Liver (tissue), 9 donors: Measurements from ENCODE around the gene CTNNA2. TPM values are rescaled to one million over a fixed set of nuclear protein-coding genes. Genes with fewer than 3 reads are reported as not detected.

Source experiments
- DNase-seq: peaks from one replicate; pipeline ENCODE4 v3.0.0-alpha.2; 2017; ENCODE audit warnings: low spot score
- H3K27ac ChIP-seq, 2 donors: one replicate each; pipeline ENCODE4 v1.7.0; 2013; ENCODE audit warnings: inconsistent platforms in 2 of 2, low read length in 2 of 2, control low read depth in 1 of 2, low read depth in 1 of 2, mild to moderate bottlenecking in 1 of 2
- H3K27me3 ChIP-seq, 4 donors: one replicate each; pipeline versions ENCODE4 v1.6.1 to v1.7.0; 2013; ENCODE audit warnings: low read length in 3 of 4, inconsistent platforms in 1 of 4, mild to moderate bottlenecking in 1 of 4, moderate library complexity in 1 of 4; ENCODE audit not compliant: control insufficient read depth in 4 of 4, insufficient read depth in 4 of 4
- H3K36me3 ChIP-seq, 4 donors: one replicate each; pipeline versions ENCODE4 v1.6.1 to v1.7.0; 2013; ENCODE audit warnings: low read length in 3 of 4, mild to moderate bottlenecking in 3 of 4, low read depth in 1 of 4, moderate library complexity in 1 of 4; ENCODE audit not compliant: control insufficient read depth in 4 of 4, insufficient read depth in 3 of 4
- H3K4me1 ChIP-seq, 4 donors: one replicate each; pipeline versions ENCODE4 v1.6.1 to v1.7.0; 2013; ENCODE audit warnings: low read length in 3 of 4, mild to moderate bottlenecking in 3 of 4, moderate library complexity in 1 of 4; ENCODE audit not compliant: control insufficient read depth in 4 of 4, insufficient read depth in 4 of 4
- H3K4me3 ChIP-seq, 3 donors: one replicate each; pipeline versions ENCODE4 v1.6.1 to v1.7.0; 2013; ENCODE audit warnings: low read length in 3 of 3, control low read depth in 1 of 3, low read depth in 1 of 3, mild to moderate bottlenecking in 1 of 3
- H3K9ac ChIP-seq, 2 donors: one replicate each; pipeline ENCODE4 v1.7.0; 2013; ENCODE audit warnings: low read length in 2 of 2, mild to moderate bottlenecking in 2 of 2, moderate library complexity in 2 of 2, control low read depth in 1 of 2, low read depth in 1 of 2
- H3K9me3 ChIP-seq, 4 donors: one replicate each; pipeline versions ENCODE4 v1.6.1 to v1.7.0; 2013; ENCODE audit warnings: low read length in 3 of 4; ENCODE audit not compliant: control insufficient read depth in 4 of 4
- ATF3 ChIP-seq: IDR thresholded peaks from 2 replicates; pipeline ENCODE4 v1.6.1; 2016; ENCODE audit warnings: antibody characterized with exemption
- CTCF ChIP-seq: fragments of 150-350 bp; IDR thresholded peaks from 2 replicates; pipeline ENCODE4 v1.5.1; 2017; ENCODE audit warnings: improper control_type of control experiment, low read depth, low read length; ENCODE audit not compliant: missing input control
- EGR1 ChIP-seq, 2 donors: IDR thresholded peaks; 2 replicates each; pipeline ENCODE4 v1.6.1; 2016 to 2018; ENCODE audit warnings: antibody characterized with exemption in 2 of 2, low read depth in 2 of 2
- FOXA1 ChIP-seq: IDR thresholded peaks from 2 replicates; pipeline ENCODE4 v1.6.1; 2016; ENCODE audit warnings: antibody characterized with exemption
- FOXA2 ChIP-seq: IDR thresholded peaks from 2 replicates; pipeline ENCODE4 v1.6.1; 2016; ENCODE audit warnings: antibody characterized with exemption
- GABPA ChIP-seq, 2 donors: IDR thresholded peaks in 1 of 2; conservative IDR thresholded peaks in 1 of 2; 2 replicates each; pipeline ENCODE4 v1.6.1; 2016; ENCODE audit warnings: antibody characterized with exemption in 2 of 2, mild to moderate bottlenecking in 1 of 2, moderate library complexity in 1 of 2
- HNF4A ChIP-seq, 2 donors: conservative IDR thresholded peaks; 2 replicates each; pipeline ENCODE4 v1.6.1; 2016; ENCODE audit warnings: antibody characterized with exemption in 2 of 2, mild to moderate bottlenecking in 2 of 2
- HNF4G ChIP-seq: IDR thresholded peaks from 2 replicates; pipeline ENCODE4 v1.6.1; 2016; ENCODE audit warnings: antibody characterized with exemption
- JUND ChIP-seq, 2 donors: IDR thresholded peaks; 2 replicates each; pipeline ENCODE4 v1.6.1; 2016; ENCODE audit warnings: antibody characterized with exemption in 2 of 2
- NR2F2 ChIP-seq: IDR thresholded peaks from 2 replicates; pipeline ENCODE4 v1.6.1; 2016; ENCODE audit warnings: antibody characterized with exemption
- RAD21 ChIP-seq, 2 donors: IDR thresholded peaks; 2 replicates each; pipeline ENCODE4 v1.6.1; 2016; ENCODE audit warnings: antibody characterized with exemption in 2 of 2, mild to moderate bottlenecking in 2 of 2
- RXRA ChIP-seq, 2 donors: IDR thresholded peaks; 2 replicates each; pipeline ENCODE4 v1.6.1; 2017 to 2018; ENCODE audit warnings: antibody characterized with exemption in 2 of 2, mild to moderate bottlenecking in 1 of 2
- TAF1 ChIP-seq: conservative IDR thresholded peaks from 2 replicates; pipeline ENCODE4 v1.6.1; 2016; ENCODE audit warnings: antibody characterized with exemption, mild to moderate bottlenecking
- YY1 ChIP-seq: IDR thresholded peaks from 2 replicates; pipeline ENCODE4 v1.6.1; 2016; ENCODE audit warnings: antibody characterized with exemption, mild to moderate bottlenecking
- WGBS: extraction: QIAGEN DNeasy Blood & Tissue Kit; methylation state at CpG from one replicate; pipeline ENCODE4 v1.1.7; 2013; 5-methylcytosine and 5-hydroxymethylcytosine counted together
- polyA plus RNA-seq, 2 donors: library from polyadenylated mRNA; stranded (reverse) in 1 of 2; unstranded in 1 of 2; fragments of 200-250 nt in 1 of 2; fragments of >200 nt in 1 of 2; fragmentation: Nextera tagmentation in 1 of 2; extraction: Ambion mirVana in 1 of 2; gene quantifications; one replicate each; pipeline versions ENCODE4 v1.2.1 to v1.2.3, GENCODE V29; 2013 to 2015
- total RNA-seq, 2 donors: library from RNA; depleted of rRNA; stranded (reverse); fragments of >200 nt; gene quantifications; one replicate each; pipeline ENCODE4 v1.2.3, GENCODE V29; 2014
- TF ChIP-seq, protein P1 (sequence below): IDR thresholded peaks from 2 replicates; pipeline ENCODE4 v1.6.1; 2016; ENCODE audit warnings: antibody characterized with exemption
- TF ChIP-seq, protein P2 (sequence below): IDR thresholded peaks from 2 replicates; pipeline ENCODE4 v1.6.1; 2016; ENCODE audit warnings: antibody characterized with exemption
- TF ChIP-seq, protein P3 (sequence below): IDR thresholded peaks from 2 replicates; pipeline ENCODE4 v1.6.1; 2016; ENCODE audit warnings: antibody characterized with exemption, mild to moderate bottlenecking
- donor health status: healthy.
- donor health status: healthy.
- donor health status: healthy.
- donor health status: healthy.
- donor health status: healthy.

CTNNA2 gene
- total and polyA plus RNA-seq, 4 donors = 0.05 TPM; not detected in 3

GRCh38 chr2:80037310-80037709 lies 524.5 kb downstream of the CTNNA2 start:
- no peaks in the 10 kb centered on the region for H3K36me3 ChIP-seq
- H3K4me1 ChIP-seq = no peaks in the 10 kb centered on the region
- no peaks in the 10 kb centered on the region for H3K9me3 ChIP-seq
- H3K4me3 ChIP-seq = no peak overlapping the region
- 81% methylated on average over 4 of the region's 4 CpGs for WGBS
- no peak overlapping the region for H3K9ac ChIP-seq
- H3K27ac ChIP-seq = no peak overlapping the region
- TF ChIP-seq JUND (IDR thresholded peaks at IDR 0.05) = no peak
- no peak for TF ChIP-seq YY1
- no peak for TF ChIP-seq HNF4A (conservative IDR thresholded peaks at IDR 0.05)
- no peak for DNase-seq
- no peaks in the 10 kb centered on the region for H3K27me3 ChIP-seq

GRCh38 chr2:80040226-80040625 lies 527.4 kb downstream of the CTNNA2 start:
- TF ChIP-seq RAD21 (IDR thresholded peaks at IDR 0.05) (no peak), HNF4G (no peak), EGR1 (IDR thresholded peaks at IDR 0.05; ENCODE audit: low read depth in 2 of 2) (no peak), TAF1 (no peak), ATF3 (no peak), JUND (IDR thresholded peaks at IDR 0.05) (no peak), NR2F2 (no peak), CTCF (no peak), FOXA2 (no peak), YY1 (no peak), RXRA (IDR thresholded peaks at IDR 0.05) (no peak), FOXA1 (no peak), GABPA (IDR thresholded peaks at IDR 0.05 in 1 of 2, conservative IDR thresholded peaks at IDR 0.05 in 1 of 2) (no peak)
- TF ChIP-seq, protein P1, sequence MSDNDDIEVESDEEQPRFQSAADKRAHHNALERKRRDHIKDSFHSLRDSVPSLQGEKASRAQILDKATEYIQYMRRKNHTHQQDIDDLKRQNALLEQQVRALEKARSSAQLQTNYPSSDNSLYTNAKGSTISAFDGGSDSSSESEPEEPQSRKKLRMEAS = no peak
- TF ChIP-seq, protein P2, sequence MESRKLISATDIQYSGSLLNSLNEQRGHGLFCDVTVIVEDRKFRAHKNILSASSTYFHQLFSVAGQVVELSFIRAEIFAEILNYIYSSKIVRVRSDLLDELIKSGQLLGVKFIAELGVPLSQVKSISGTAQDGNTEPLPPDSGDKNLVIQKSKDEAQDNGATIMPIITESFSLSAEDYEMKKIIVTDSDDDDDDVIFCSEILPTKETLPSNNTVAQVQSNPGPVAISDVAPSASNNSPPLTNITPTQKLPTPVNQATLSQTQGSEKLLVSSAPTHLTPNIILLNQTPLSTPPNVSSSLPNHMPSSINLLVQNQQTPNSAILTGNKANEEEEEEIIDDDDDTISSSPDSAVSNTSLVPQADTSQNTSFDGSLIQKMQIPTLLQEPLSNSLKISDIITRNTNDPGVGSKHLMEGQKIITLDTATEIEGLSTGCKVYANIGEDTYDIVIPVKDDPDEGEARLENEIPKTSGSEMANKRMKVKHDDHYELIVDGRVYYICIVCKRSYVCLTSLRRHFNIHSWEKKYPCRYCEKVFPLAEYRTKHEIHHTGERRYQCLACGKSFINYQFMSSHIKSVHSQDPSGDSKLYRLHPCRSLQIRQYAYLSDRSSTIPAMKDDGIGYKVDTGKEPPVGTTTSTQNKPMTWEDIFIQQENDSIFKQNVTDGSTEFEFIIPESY = no peak
- TF ChIP-seq, protein P3, sequence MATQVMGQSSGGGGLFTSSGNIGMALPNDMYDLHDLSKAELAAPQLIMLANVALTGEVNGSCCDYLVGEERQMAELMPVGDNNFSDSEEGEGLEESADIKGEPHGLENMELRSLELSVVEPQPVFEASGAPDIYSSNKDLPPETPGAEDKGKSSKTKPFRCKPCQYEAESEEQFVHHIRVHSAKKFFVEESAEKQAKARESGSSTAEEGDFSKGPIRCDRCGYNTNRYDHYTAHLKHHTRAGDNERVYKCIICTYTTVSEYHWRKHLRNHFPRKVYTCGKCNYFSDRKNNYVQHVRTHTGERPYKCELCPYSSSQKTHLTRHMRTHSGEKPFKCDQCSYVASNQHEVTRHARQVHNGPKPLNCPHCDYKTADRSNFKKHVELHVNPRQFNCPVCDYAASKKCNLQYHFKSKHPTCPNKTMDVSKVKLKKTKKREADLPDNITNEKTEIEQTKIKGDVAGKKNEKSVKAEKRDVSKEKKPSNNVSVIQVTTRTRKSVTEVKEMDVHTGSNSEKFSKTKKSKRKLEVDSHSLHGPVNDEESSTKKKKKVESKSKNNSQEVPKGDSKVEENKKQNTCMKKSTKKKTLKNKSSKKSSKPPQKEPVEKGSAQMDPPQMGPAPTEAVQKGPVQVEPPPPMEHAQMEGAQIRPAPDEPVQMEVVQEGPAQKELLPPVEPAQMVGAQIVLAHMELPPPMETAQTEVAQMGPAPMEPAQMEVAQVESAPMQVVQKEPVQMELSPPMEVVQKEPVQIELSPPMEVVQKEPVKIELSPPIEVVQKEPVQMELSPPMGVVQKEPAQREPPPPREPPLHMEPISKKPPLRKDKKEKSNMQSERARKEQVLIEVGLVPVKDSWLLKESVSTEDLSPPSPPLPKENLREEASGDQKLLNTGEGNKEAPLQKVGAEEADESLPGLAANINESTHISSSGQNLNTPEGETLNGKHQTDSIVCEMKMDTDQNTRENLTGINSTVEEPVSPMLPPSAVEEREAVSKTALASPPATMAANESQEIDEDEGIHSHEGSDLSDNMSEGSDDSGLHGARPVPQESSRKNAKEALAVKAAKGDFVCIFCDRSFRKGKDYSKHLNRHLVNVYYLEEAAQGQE = no peak
- H3K4me3 ChIP-seq = no peak overlapping the region
- WGBS = 92% methylated on average over 2 of the region's 2 CpGs

More at GRCh38 chr2:80040226-80040625, 527.4 kb downstream of the CTNNA2 start:
- no peaks in the 10 kb centered on the region for H3K36me3 ChIP-seq
- no peak overlapping the region for H3K27ac ChIP-seq
- H3K27me3 ChIP-seq = no peaks in the 10 kb centered on the region
- DNase-seq = no peak
- no peaks in the 10 kb centered on the region for H3K4me1 ChIP-seq
- H3K9ac ChIP-seq = no peak overlapping the region
- H3K9me3 ChIP-seq = no peaks in the 10 kb centered on the region
